COR-L47 (cell line): ENCODE data around the gene FUBP3.
"Not testable (repeated sequence)": the region's sequence is repeated elsewhere in the genome, so short reads cannot be mapped to it uniquely, and the experiment has no call there.

Experiments
- DNase-seq: peaks from one replicate; lab custom pipeline; 2025; lab: John Stamatoyannopoulos, UW

FUBP3 gene

GRCh38 chr9:130682421-130683121 is 103.2 kb downstream of the FUBP3 start:
- DNase-seq = peak; percentile 86

DNA sequence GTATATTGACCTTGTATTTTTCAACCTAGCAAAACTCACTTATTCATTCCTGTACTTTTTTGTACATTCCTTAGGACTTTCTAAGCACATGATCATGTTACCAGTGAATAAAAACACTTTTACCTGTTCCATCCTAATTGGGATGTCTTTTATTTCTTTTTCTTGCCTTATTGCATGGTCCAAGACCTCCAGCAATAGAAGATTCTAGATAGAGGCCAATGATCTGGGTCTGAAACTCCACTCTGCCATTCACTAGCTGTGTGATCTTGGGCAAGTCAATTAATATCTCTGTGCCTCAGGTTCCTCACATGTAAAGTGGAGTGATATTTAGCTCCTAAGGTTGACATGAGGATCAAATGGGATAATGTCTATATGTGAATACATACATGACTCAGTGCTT is 105.7 kb downstream of the FUBP3 start:
- DNase-seq = no peak

GRCh38 chr9:130685945-130686344 is 106.6 kb downstream of the FUBP3 start:
- DNase-seq = not testable (repeated sequence)

- DNase-seq = no peak
Observed at GRCh38 chr9:130687615-130688014, 108.2 kb downstream of the FUBP3 start.
